BJ (cell line): ENCODE measurements around the gene ZKSCAN5. TPM values are rescaled to one million over a fixed set of nuclear protein-coding genes. Genes with fewer than 3 reads are reported as not detected.
A peak's percentile ranks its signal among the peaks of the same experiment; 100 is the strongest.

Source experiments
- CTCF ChIA-PET: fragments of 350-600 bp; formaldehyde crosslinking; extraction: SDS; loops from one replicate; lab custom pipeline; 2021; ENCODE audit warnings: antibody characterized with exemption, inconsistent platforms; lab: Yijun Ruan, JAX
- POLR2A ChIA-PET: fragments of 300-600 bp; sonication (Branson Sonifier 250); formaldehyde crosslinking; extraction: SDS; loops from one replicate; lab custom pipeline; 2021; ENCODE audit warnings: antibody characterized with exemption; lab: Charles Lee
- DNase-seq: peaks from one replicate; pipeline ENCODE4 v3.0.0-alpha.2; 2011; ENCODE audit warnings: low read depth
- H3K27me3 ChIP-seq: 2 replicates; pipeline ENCODE4 v1.6.0; 2011; ENCODE audit warnings: low read length; ENCODE audit not compliant: control insufficient read depth, insufficient read depth
- H3K36me3 ChIP-seq: 2 replicates; pipeline ENCODE4 v1.5.1; 2011; ENCODE audit warnings: low read length; ENCODE audit not compliant: control insufficient read depth, insufficient read depth
- H3K4me3 ChIP-seq: 2 replicates; pipeline ENCODE4 v1.5.1; 2011; ENCODE audit warnings: low read depth, mild to moderate bottlenecking, control low read depth, low read length
- CTCF ChIP-seq: IDR thresholded peaks from 2 replicates; pipeline ENCODE4 v1.5.1; 2011; ENCODE audit warnings: low read depth, mild to moderate bottlenecking, control low read depth, inconsistent platforms, low read length, moderate library complexity; ENCODE audit not compliant: insufficient read depth
- polyA minus RNA-seq: library from RNA; depleted of rRNA, polyadenylated mRNA; stranded (reverse); fragments of >200 nt; gene quantifications from 2 replicates; pipeline ENCODE4 v1.2.3, GENCODE V29; 2011; rRNA and poly(A)+ RNA removed
- polyA plus RNA-seq: library from polyadenylated mRNA; depleted of rRNA; stranded (reverse); fragments of >200 nt; gene quantifications from 2 replicates; pipeline ENCODE4 v1.2.3, GENCODE V29; 2011; rRNA removed

Gene ZKSCAN5
- 9.7 and 10.3 TPM in 2 replicates for polyA plus RNA-seq
- polyA minus RNA-seq = 9.3 and 14.2 TPM in 2 replicates

GRCh38 chr7:99504603-99505323 is at the start of gene ZKSCAN5:
ZKSCAN5 (plus strand) TSS chr7:99504662; CDS start chr7:99506045, 1,383 bp downstream.
- Histone ChIP-seq H3K36me3 (no peaks in the 10 kb centered on the region; the same call in 1 of the 2 replicates), H3K4me3 (peak within 1 kb of the TSS; percentile 80), H3K27me3 (no peaks in the 10 kb centered on the region)
- ChIA-PET POLR2A (interaction anchor here (0.6 to 0.8 kb wide), 3 partner anchors 8 to 53 kb away, joined by 4 to 9 read pairs (median 5); no protein-coding TSS in a partner anchor), CTCF (interaction anchor here (0.6 to 1.2 kb wide), 2 partner anchors 29 to 76 kb away, joined by 3 read pairs; no protein-coding TSS in a partner anchor)
- peak; percentile 79 for DNase-seq
- TF ChIP-seq CTCF = no peak

- ChIA-PET CTCF (no interaction called here), POLR2A (no interaction called here)
- H3K27me3 ChIP-seq = no peaks in the 10 kb centered on the region
- H3K36me3 ChIP-seq = peaks cover 42% of the 10 kb centered on the region
- no peak overlapping the region for H3K4me3 ChIP-seq
- TF ChIP-seq CTCF = no peak
- DNase-seq = no peak
Measured at GRCh38 chr7:99455874-99456273, 48.6 kb upstream of the ZKSCAN5 start.

- no peak for TF ChIP-seq CTCF
- ChIA-PET POLR2A (no interaction called here), CTCF (no interaction called here)
- no peak overlapping the region for H3K4me3 ChIP-seq
- no peak for DNase-seq
- H3K36me3 ChIP-seq = peaks cover 41% of the 10 kb centered on the region
- H3K27me3 ChIP-seq = no peaks in the 10 kb centered on the region
Measured at GRCh38 chr7:99456288-99456687, 48.2 kb upstream of the ZKSCAN5 start.

DNA sequence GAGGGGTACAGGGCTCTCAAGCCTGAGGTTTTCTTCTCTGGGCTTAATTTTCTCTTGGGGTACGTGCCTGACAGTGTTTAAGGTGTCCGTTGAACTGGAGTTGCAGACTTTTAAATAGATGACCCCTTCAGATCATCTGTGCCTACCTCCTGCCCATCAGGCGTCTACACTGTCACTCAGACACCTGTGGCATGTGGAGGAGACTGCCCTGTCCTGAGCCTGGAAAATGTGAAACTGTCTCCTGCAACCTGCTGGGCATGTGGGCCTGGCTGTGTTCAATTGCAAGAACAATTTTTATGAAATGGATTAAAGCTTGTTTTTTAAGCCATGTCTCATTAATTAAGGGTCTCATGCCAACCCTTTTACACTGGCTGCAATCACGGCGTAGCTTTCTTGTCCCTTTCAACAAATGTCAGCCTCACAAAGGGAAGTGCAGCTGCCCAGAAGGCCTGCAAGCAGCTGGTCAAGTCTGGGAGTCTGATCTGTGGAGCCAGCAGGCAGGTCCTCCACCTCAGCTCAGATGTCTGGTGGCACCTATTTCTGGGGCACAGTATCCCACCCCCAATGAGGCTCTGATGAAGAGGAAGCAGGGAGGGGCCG is 47.3 kb upstream of the ZKSCAN5 start:
- Histone ChIP-seq H3K27me3 (no peaks in the 10 kb centered on the region), H3K36me3 (peaks cover 37% of the 10 kb centered on the region), H3K4me3 (no peak overlapping the region)
- ChIA-PET CTCF (interaction anchor here (0.6 kb wide), 1 partner anchor 436 kb away, joined by 3 read pairs; no protein-coding TSS in a partner anchor), POLR2A (no interaction called here)
- DNase-seq = no peak
- TF ChIP-seq CTCF = no peak
